Breast epithelium (tissue), 4 donors: ENCODE results near the gene CNPY4. TPM values are rescaled to one million over a fixed set of nuclear protein-coding genes. Genes with fewer than 3 reads are reported as not detected.

Experiments used
- DNase-seq, 2 donors: peaks; one replicate each; pipeline ENCODE4 v3.0.0-alpha.2; 2019; ENCODE audit warnings: low spot score in 2 of 2
- H3K27ac ChIP-seq, 2 donors: fragments of 200-600 bp; sonication (generic) in 1 of 2; one replicate each; pipeline ENCODE4 v1.5.1; 2016 to 2019; ENCODE audit warnings: mild to moderate bottlenecking in 1 of 2
- H3K27me3 ChIP-seq, 2 donors: fragments of 200-600 bp; sonication (generic) in 1 of 2; one replicate each; pipeline versions ENCODE4 v1.5.1 to v1.6.0; 2017 to 2019; ENCODE audit warnings: control low read depth in 1 of 2, mild to moderate bottlenecking in 1 of 2
- H3K36me3 ChIP-seq: fragments of 200-600 bp; one replicate; pipeline ENCODE4 v1.5.1; 2019
- H3K4me1 ChIP-seq, 2 donors: fragments of 200-600 bp; sonication (generic); one replicate each; pipeline ENCODE4 v1.5.1; 2016 to 2019; ENCODE audit warnings: control low read depth in 1 of 2
- H3K4me3 ChIP-seq, 3 donors: fragments of 200-600 bp; sonication (generic); 1 replicate in 2 of 3; 2 replicates in 1 of 3; pipeline ENCODE4 v1.5.1; 2016 to 2019; ENCODE audit warnings: mild to moderate bottlenecking in 3 of 3, moderate library complexity in 2 of 3
- H3K9me3 ChIP-seq, 2 donors: fragments of 200-600 bp; sonication (generic) in 1 of 2; one replicate each; pipeline ENCODE4 v1.5.1; 2016 to 2019; ENCODE audit warnings: control low read depth in 1 of 2
- POLR2A ChIP-seq: fragments of 450-650 bp; IDR thresholded peaks from one replicate; pipeline ENCODE4 v1.6.1; 2016; ENCODE audit warnings: antibody characterized with exemption, mild to moderate bottlenecking, moderate library complexity
- POLR2AphosphoS5 ChIP-seq, 3 donors: sonication (generic); formaldehyde crosslinking; IDR thresholded peaks; one replicate each; pipeline ENCODE4 v1.6.1; 2017; ENCODE audit warnings: antibody characterized with exemption in 3 of 3
- intact Hi-C: fragments of 100-400 bp; cut with DNase I; formaldehyde crosslinking; loops from one replicate; pipeline ENCODE4 v1.15.1; 2023; ENCODE audit warnings: low total_unique reads
- total RNA-seq, 3 donors: library from RNA; depleted of rRNA; stranded (reverse); fragments of >200 nt; gene quantifications; one replicate each; pipeline ENCODE4 v1.1.0, GENCODE V29; 2016
- TF ChIP-seq, protein P1 (sequence below), 3 donors: fragments of 450-650 bp; IDR thresholded peaks; one replicate each; pipeline ENCODE4 v1.5.1; 2016 to 2017; ENCODE audit warnings: antibody characterized with exemption in 3 of 3, mild to moderate bottlenecking in 3 of 3, moderate library complexity in 3 of 3

Gene CNPY4
- total RNA-seq, 3 donors from 2014 or later: 7.2 to 11.8 (median 11.3) TPM

DNA sequence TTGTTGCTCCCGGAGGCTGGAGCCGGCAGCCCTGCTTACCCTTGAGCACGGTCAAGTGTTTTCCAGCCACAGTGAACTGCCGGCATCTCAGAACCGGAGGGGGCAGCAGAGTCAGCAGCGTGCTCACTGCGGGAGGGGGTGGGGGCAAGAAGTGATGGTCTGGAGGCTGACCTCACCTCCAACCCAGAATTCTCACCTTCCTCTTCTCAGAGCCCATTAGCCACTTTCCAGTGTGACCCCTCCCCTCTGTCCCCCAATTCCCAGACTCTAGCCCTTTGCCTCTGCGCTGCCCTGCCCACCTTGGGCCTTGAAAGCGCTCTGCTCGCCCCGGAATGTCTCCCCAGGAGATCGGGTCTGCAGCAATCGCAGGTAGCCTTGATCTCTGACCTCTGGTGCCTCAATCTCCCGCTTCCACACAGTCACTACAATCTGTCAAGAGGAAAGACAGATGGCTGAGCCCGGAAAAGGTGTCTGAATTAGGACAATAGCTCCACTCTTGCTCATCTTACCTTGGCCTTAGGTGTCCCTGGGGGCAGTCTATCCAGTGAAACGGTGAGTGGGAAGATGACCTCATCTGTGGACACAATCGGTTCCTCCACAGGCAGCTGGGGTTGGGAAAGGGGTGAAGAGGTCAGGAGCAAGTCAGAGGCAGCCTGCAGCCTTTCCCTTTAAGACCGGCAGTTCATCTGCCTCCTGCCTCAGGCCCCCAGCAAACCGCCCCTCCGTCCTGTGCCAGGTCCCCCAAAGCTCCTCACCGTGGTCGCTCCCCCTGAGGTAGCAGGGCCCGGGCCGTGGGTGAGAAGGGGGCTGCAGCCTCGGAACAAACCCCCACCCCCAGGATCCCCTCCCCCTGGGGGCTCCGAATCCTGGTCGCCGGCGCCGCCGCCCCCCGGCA is 38.1 kb downstream of the CNPY4 start:
- Histone ChIP-seq H3K36me3 (no peaks in the 10 kb centered on the region), H3K9me3 (no peaks in the 10 kb centered on the region), H3K4me3 (peak overlapping the region; percentile 85 to 99 (median 85)), H3K27me3 (no peaks in the 10 kb centered on the region), H3K4me1 (peaks cover 6 to 12% of the 10 kb centered on the region in 2 donors), H3K27ac (peak overlapping the region; percentile 76 to 86)
- no peak for DNase-seq
- TF ChIP-seq POLR2A (no peak), POLR2AphosphoS5 (IDR thresholded peaks at IDR 0.05) (no peak)
- TF ChIP-seq, protein P1, sequence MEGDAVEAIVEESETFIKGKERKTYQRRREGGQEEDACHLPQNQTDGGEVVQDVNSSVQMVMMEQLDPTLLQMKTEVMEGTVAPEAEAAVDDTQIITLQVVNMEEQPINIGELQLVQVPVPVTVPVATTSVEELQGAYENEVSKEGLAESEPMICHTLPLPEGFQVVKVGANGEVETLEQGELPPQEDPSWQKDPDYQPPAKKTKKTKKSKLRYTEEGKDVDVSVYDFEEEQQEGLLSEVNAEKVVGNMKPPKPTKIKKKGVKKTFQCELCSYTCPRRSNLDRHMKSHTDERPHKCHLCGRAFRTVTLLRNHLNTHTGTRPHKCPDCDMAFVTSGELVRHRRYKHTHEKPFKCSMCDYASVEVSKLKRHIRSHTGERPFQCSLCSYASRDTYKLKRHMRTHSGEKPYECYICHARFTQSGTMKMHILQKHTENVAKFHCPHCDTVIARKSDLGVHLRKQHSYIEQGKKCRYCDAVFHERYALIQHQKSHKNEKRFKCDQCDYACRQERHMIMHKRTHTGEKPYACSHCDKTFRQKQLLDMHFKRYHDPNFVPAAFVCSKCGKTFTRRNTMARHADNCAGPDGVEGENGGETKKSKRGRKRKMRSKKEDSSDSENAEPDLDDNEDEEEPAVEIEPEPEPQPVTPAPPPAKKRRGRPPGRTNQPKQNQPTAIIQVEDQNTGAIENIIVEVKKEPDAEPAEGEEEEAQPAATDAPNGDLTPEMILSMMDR (IDR thresholded peaks at IDR 0.05): no peak
- intact Hi-C loops: no loop called here

DNA sequence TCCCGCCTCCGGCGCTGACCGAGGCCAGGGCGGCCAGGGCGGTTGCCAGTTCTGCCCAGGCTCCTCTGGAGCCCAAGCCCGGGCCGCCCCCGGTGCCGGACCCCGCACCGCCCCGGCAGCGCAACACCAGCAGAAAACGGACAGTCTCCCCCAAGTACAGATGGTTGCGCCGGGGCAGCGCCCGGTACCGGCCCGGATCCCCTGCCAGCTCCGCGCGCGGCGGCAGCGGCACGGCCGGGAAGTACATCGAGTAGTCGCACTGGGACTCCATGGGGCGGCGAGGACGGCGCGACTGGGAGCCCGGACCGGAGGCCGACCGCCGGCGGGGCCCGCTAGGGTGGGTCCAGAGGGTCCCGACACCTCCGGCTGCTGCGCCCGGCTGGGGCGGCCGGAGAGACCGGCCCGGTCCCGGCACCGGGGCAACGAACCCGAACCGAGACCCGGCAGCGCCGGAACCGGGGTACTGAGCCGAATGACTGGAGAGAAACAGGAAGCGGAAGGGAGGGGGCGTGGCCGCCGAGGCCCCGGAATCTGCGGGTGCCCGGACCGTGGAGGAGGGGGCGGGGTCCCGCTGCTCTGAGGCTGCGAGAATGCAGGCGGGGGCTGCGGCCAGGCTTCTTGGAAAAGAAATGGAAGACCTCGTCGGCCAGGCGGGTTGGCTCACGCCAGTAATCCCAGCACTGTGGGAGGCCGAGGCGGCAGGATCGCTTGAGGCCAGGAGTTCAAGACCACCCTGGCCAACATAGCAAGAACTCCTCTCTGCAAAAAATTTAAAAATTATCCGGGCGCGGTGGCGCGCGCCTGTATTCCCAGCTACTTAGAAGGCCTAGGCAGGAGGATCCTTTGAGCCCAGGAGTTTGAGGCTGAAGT is 39.0 kb downstream of the CNPY4 start, which contains the start of gene TRAPPC14:
TSS of gene TRAPPC14 (minus strand) at position 495 of the 870 bp plus-strand sequence. CDS start at position 271, 224 bp downstream.
- Histone ChIP-seq H3K36me3 (no peaks in the 10 kb centered on the region), H3K4me1 (peaks cover 6 to 12% of the 10 kb centered on the region in 2 donors), H3K27ac (peak within 1 kb of the TSS; percentile 76 to 86), H3K4me3 (peak within 1 kb of the TSS; percentile 85 to 99 (median 85)), H3K9me3 (no peaks in the 10 kb centered on the region), H3K27me3 (no peaks in the 10 kb centered on the region)
- intact Hi-C loops: no loop called here
- TF ChIP-seq POLR2AphosphoS5 (IDR thresholded peaks at IDR 0.05) (peak in 2 of 3 donors; percentile 26 to 41), POLR2A (peak; percentile 26)
- TF ChIP-seq, protein P1 (IDR thresholded peaks at IDR 0.05): no peak
- DNase-seq: peak; percentile 83 to 88

- no peaks in the 10 kb centered on the region for H3K36me3 ChIP-seq
- TF ChIP-seq POLR2A: no peak
- TF ChIP-seq, protein P1 (IDR thresholded peaks at IDR 0.05): no peak
- no peak for TF ChIP-seq POLR2AphosphoS5 (IDR thresholded peaks at IDR 0.05)
- no peaks in the 10 kb centered on the region for H3K27me3 ChIP-seq
- peak overlapping the region; percentile 76 to 86 for H3K27ac ChIP-seq
- H3K9me3 ChIP-seq: no peaks in the 10 kb centered on the region
- intact Hi-C loops: no loop called here
- peaks cover 6 to 12% of the 10 kb centered on the region in 2 donors for H3K4me1 ChIP-seq
- no peak for DNase-seq
- H3K4me3 ChIP-seq: peak overlapping the region; percentile 85 to 99 (median 85)
Measured at GRCh38 chr7:100159099-100159623, 39.7 kb downstream of the CNPY4 start.

DNA sequence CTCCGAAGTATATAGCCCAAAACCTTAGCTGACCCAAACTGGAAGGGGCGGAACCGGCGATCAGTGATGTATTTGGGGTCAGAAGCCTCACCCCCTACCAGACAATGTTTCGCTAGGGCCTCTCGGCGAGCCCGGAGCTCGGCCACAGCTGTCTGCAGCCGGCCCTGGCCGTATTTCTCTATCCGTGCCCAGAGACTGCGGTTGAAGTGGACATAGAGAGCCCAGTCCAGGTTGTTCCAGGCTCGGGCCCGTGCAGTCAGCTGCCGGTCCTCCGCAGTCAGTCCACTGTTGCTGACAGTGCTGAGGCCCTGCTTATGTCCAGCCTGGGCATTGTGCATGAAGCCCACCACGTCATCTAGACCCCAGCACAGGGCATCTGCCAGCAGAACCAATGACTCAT is 40.6 kb downstream of the CNPY4 start:
- Histone ChIP-seq H3K36me3 (no peaks in the 10 kb centered on the region), H3K4me3 (no peak overlapping the region), H3K27me3 (no peaks in the 10 kb centered on the region), H3K9me3 (no peaks in the 10 kb centered on the region), H3K4me1 (peaks cover 6 to 12% of the 10 kb centered on the region in 2 donors), H3K27ac (no peak overlapping the region)
- TF ChIP-seq POLR2AphosphoS5 (IDR thresholded peaks at IDR 0.05) (no peak), POLR2A (no peak)
- TF ChIP-seq, protein P1 (IDR thresholded peaks at IDR 0.05): no peak
- DNase-seq: no peak
- intact Hi-C loops: no loop called here
